Measurements from ENCODE around the gene MYO1A.
A peak's percentile ranks its signal among the peaks of the same experiment; 100 is the strongest.

The MYO1A gene

GRCh38 chr12:57016348-57016747 is 33.6 kb downstream of the MYO1A start, which contains the start of gene TAC3:
TSS of gene TAC3 (minus strand) at chr12:57016529. CDS start at chr12:57015797, 732 bp downstream.
- DNase-seq (ENCODE audit: low read depth, low spot score) = no peak

- DNase-seq (ENCODE audit: low read depth, low spot score) = no peak
Observed at GRCh38 chr12:57012600-57013465, 37.1 kb downstream of the MYO1A start.

- DNase-seq (ENCODE audit: low read depth, low spot score) = no peak
Observed at GRCh38 chr12:57011438-57012424, 38.2 kb downstream of the MYO1A start.

- DNase-seq (ENCODE audit: low read depth, low spot score) = no peak
Observed at GRCh38 chr12:57010627-57011247, 39.2 kb downstream of the MYO1A start.

- DNase-seq (ENCODE audit: low read depth, low spot score) = no peak
Observed at GRCh38 chr12:57009949-57010626, 39.8 kb downstream of the MYO1A start.

- DNase-seq (ENCODE audit: low read depth, low spot score) = no peak
Observed at GRCh38 chr12:57008178-57008577, 41.8 kb downstream of the MYO1A start.

- no peak for DNase-seq (ENCODE audit: low read depth, low spot score)
Observed at GRCh38 chr12:57006809-57007475, 43.0 kb downstream of the MYO1A start.

- peak; percentile 24 for DNase-seq (ENCODE audit: low read depth, low spot score)
Observed at GRCh38 chr12:57005980-57006808, 43.7 kb downstream of the MYO1A start, which contains the start of gene ZBTB39. TSS of gene ZBTB39 (minus strand) at chr12:57006546. CDS start at chr12:57004917, 1,629 bp downstream.

GRCh38 chr12:57004651-57005050 is 45.3 kb downstream of the MYO1A start:
- DNase-seq (ENCODE audit: low read depth, low spot score) = no peak

GRCh38 chr12:57003395-57003794 is 46.5 kb downstream of the MYO1A start:
- DNase-seq (ENCODE audit: low read depth, low spot score) = no peak

GRCh38 chr12:57001448-57001906 is 48.5 kb downstream of the MYO1A start:
- DNase-seq (ENCODE audit: low read depth, low spot score) = peak; percentile 47

- no peak for DNase-seq (ENCODE audit: low read depth, low spot score)
Observed at GRCh38 chr12:57000393-57000792, 49.5 kb downstream of the MYO1A start.

- no peak for DNase-seq (ENCODE audit: low read depth, low spot score)
Observed at GRCh38 chr12:56999456-56999855, 50.5 kb downstream of the MYO1A start.

GRCh38 chr12:56998981-56999380 is 50.9 kb downstream of the MYO1A start:
- DNase-seq (ENCODE audit: low read depth, low spot score) = peak; percentile 10

GRCh38 chr12:56998316-56998715 is 51.6 kb downstream of the MYO1A start:
- DNase-seq (ENCODE audit: low read depth, low spot score) = no peak

GRCh38 chr12:56996793-56997545 is 53.0 kb downstream of the MYO1A start:
- DNase-seq (ENCODE audit: low read depth, low spot score) = no peak

GRCh38 chr12:56995930-56996496 is 53.9 kb downstream of the MYO1A start:
- DNase-seq (ENCODE audit: low read depth, low spot score) = no peak

GRCh38 chr12:56995201-56995929 is 54.6 kb downstream of the MYO1A start:
- DNase-seq (ENCODE audit: low read depth, low spot score) = no peak
